Thyroid gland (tissue), 4 donors: Measurements from ENCODE around the gene TMEM52B. TPM values are rescaled to one million over a fixed set of nuclear protein-coding genes. Genes with fewer than 3 reads are reported as not detected.
A peak's percentile ranks its signal among the peaks of the same experiment; 100 is the strongest.

Experiments
- DNase-seq, 2 donors: peaks; one replicate each; pipeline ENCODE4 v3.0.0-alpha.2; 2019
- H3K27ac ChIP-seq, 3 donors: fragments of 200-600 bp; sonication (generic); 1 replicate in 2 of 3; 2 replicates in 1 of 3; pipeline ENCODE4 v1.5.1; 2016 to 2019; ENCODE audit warnings: mild to moderate bottlenecking in 1 of 3, moderate library complexity in 1 of 3
- H3K27me3 ChIP-seq: fragments of 200-600 bp; sonication (generic); one replicate; pipeline ENCODE4 v1.5.1; 2019
- H3K36me3 ChIP-seq, 2 donors: fragments of 200-600 bp; sonication (generic); one replicate each; pipeline ENCODE4 v1.5.1; 2016 to 2019
- H3K4me1 ChIP-seq, 2 donors: fragments of 200-600 bp; sonication (generic); one replicate each; pipeline ENCODE4 v1.5.1; 2017 to 2019
- H3K4me3 ChIP-seq, 3 donors: fragments of 200-600 bp; sonication (generic); replicated peaks in 1 of 3; 1 replicate in 2 of 3; 2 replicates in 1 of 3; pipeline ENCODE4 v1.5.1; 2016; ENCODE audit warnings: mild to moderate bottlenecking in 1 of 3
- H3K9me3 ChIP-seq: fragments of 200-600 bp; sonication (generic); one replicate; pipeline ENCODE4 v1.5.1; 2017
- POLR2A ChIP-seq, 2 donors: fragments of 450-650 bp; IDR thresholded peaks; one replicate each; pipeline ENCODE4 v1.6.1; 2017; ENCODE audit warnings: antibody characterized with exemption in 2 of 2, mild to moderate bottlenecking in 2 of 2, moderate library complexity in 1 of 2
- WGBS, 2 donors: methylation state at CpG; one replicate each; pipeline ENCODE4 v1.1.5; 2017; 5-methylcytosine and 5-hydroxymethylcytosine counted together
- intact Hi-C: fragments of 100-400 bp; cut with DNase I; formaldehyde crosslinking; loops from one replicate; pipeline ENCODE4 v1.15.1; 2023
- total RNA-seq, 4 donors: library from RNA; depleted of rRNA; stranded (reverse); fragments of >200 nt; gene quantifications; one replicate each; pipeline ENCODE4 v1.2.3, GENCODE V29; 2016
- TF ChIP-seq, protein P1 (sequence below), 6 experiments: fragments of 200-600 bp in 3 of 6; fragments of 450-650 bp in 3 of 6; sonication (generic) in 3 of 6; IDR thresholded peaks; one replicate each; pipeline ENCODE4 v1.5.1; 2016 to 2019; ENCODE audit warnings: antibody characterized with exemption in 6 of 6, mild to moderate bottlenecking in 2 of 6, inconsistent platforms in 1 of 6, moderate library complexity in 1 of 6

The TMEM52B gene
- total RNA-seq, 4 donors from 2014 or later = not detected

- DNase-seq = no peak
- WGBS, 2 donors = 58 to 63% methylated on average over 5 of the region's 5 CpGs
- TF ChIP-seq POLR2A (IDR thresholded peaks at IDR 0.05) = no peak
- TF ChIP-seq, protein P1, sequence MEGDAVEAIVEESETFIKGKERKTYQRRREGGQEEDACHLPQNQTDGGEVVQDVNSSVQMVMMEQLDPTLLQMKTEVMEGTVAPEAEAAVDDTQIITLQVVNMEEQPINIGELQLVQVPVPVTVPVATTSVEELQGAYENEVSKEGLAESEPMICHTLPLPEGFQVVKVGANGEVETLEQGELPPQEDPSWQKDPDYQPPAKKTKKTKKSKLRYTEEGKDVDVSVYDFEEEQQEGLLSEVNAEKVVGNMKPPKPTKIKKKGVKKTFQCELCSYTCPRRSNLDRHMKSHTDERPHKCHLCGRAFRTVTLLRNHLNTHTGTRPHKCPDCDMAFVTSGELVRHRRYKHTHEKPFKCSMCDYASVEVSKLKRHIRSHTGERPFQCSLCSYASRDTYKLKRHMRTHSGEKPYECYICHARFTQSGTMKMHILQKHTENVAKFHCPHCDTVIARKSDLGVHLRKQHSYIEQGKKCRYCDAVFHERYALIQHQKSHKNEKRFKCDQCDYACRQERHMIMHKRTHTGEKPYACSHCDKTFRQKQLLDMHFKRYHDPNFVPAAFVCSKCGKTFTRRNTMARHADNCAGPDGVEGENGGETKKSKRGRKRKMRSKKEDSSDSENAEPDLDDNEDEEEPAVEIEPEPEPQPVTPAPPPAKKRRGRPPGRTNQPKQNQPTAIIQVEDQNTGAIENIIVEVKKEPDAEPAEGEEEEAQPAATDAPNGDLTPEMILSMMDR (IDR thresholded peaks at IDR 0.05) = no peak
- intact Hi-C loops = no loop called here
- H3K36me3 ChIP-seq = no peaks in the 10 kb centered on the region
- H3K27me3 ChIP-seq = no peaks in the 10 kb centered on the region
- no peaks in the 10 kb centered on the region for H3K4me1 ChIP-seq
- no peak overlapping the region for H3K27ac ChIP-seq
- no peaks in the 10 kb centered on the region for H3K9me3 ChIP-seq
- no peak overlapping the region for H3K4me3 ChIP-seq
Measured at GRCh38 chr12:10189653-10190052, 10.8 kb downstream of the TMEM52B start.

GRCh38 chr12:10190558-10191388 lies 11.9 kb downstream of the TMEM52B start:
- Histone ChIP-seq H3K4me1 (no peaks in the 10 kb centered on the region), H3K9me3 (no peaks in the 10 kb centered on the region), H3K4me3 (no peak overlapping the region), H3K36me3 (no peaks in the 10 kb centered on the region), H3K27ac (no peak overlapping the region), H3K27me3 (no peaks in the 10 kb centered on the region)
- peak; percentile 50 to 51 for DNase-seq
- TF ChIP-seq, protein P1 (IDR thresholded peaks at IDR 0.05) = peak; percentile 34 to 78 (median 62)
- TF ChIP-seq POLR2A (IDR thresholded peaks at IDR 0.05) = no peak
- WGBS, 2 donors = 44 to 46% methylated on average over 13 of the region's 13 CpGs
- intact Hi-C loops = no loop called here

GRCh38 chr12:10191865-10192264 lies 13.0 kb downstream of the TMEM52B start:
- H3K9me3 ChIP-seq = no peaks in the 10 kb centered on the region
- no peaks in the 10 kb centered on the region for H3K27me3 ChIP-seq
- intact Hi-C loops = no loop called here
- H3K36me3 ChIP-seq = no peaks in the 10 kb centered on the region
- H3K27ac ChIP-seq = no peak overlapping the region
- no peaks in the 10 kb centered on the region for H3K4me1 ChIP-seq
- DNase-seq = no peak
- H3K4me3 ChIP-seq = no peak overlapping the region
- no peak for TF ChIP-seq POLR2A (IDR thresholded peaks at IDR 0.05)
- TF ChIP-seq, protein P1 (IDR thresholded peaks at IDR 0.05) = no peak
- WGBS, 2 donors = 40 to 43% methylated on average over 2 of the region's 2 CpGs

GRCh38 chr12:10194160-10194670 lies 15.4 kb downstream of the TMEM52B start:
- Histone ChIP-seq H3K36me3 (no peaks in the 10 kb centered on the region), H3K27me3 (no peaks in the 10 kb centered on the region), H3K27ac (no peak overlapping the region), H3K4me3 (no peak overlapping the region), H3K4me1 (no peaks in the 10 kb centered on the region), H3K9me3 (no peaks in the 10 kb centered on the region)
- no peak for TF ChIP-seq POLR2A (IDR thresholded peaks at IDR 0.05)
- TF ChIP-seq, protein P1 (IDR thresholded peaks at IDR 0.05) = no peak
- DNase-seq = no peak
- intact Hi-C loops = no loop called here
- 92 to 94% methylated on average over 3 of the region's 3 CpGs for WGBS, 2 donors

DNA sequence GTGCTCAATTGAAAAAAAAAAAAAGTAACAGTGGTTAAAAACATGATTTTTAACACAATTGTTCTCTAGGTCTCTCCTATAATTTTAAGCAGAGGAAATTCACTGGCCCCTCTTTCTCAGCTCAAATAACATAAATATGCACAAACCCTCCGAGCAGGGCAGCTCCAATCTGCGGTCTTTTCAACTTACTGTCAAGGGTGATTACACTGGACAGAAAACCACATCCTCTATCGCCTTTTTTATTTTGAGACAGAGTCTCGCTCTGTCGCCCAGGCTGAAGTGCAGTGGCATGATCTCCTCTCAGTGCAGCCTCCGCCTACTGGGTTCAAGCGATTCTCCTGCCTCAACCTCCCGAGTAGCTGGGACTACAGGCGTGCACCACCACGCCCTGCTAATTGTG lies 17.4 kb downstream of the TMEM52B start:
- H3K27ac ChIP-seq = no peak overlapping the region
- H3K36me3 ChIP-seq = no peaks in the 10 kb centered on the region
- TF ChIP-seq POLR2A (IDR thresholded peaks at IDR 0.05) = no peak
- TF ChIP-seq, protein P1 (IDR thresholded peaks at IDR 0.05) = no peak
- no peaks in the 10 kb centered on the region for H3K9me3 ChIP-seq
- intact Hi-C loops = no loop called here
- no peaks in the 10 kb centered on the region for H3K4me1 ChIP-seq
- 78 to 81% methylated on average over 10 of the region's 10 CpGs for WGBS, 2 donors
- H3K4me3 ChIP-seq = no peak overlapping the region
- no peaks in the 10 kb centered on the region for H3K27me3 ChIP-seq
- DNase-seq = no peak
